RCC 7860 (cell line): ENCODE data around the gene GBA3.

Experiments
- DNase-seq: peaks from one replicate; pipeline ENCODE4 v3.0.0-alpha.2; 2015; ENCODE audit warnings: low spot score
- FAIRE-seq: peaks from 2 replicates; lab custom pipeline; 2012; peaks lifted over from hg19 to GRCh38; lab: Jason Lieb, UNC

Gene GBA3

GRCh38 chr4:22778547-22779163 is 85.9 kb downstream of the GBA3 start:
- FAIRE-seq, result no peak

DNA sequence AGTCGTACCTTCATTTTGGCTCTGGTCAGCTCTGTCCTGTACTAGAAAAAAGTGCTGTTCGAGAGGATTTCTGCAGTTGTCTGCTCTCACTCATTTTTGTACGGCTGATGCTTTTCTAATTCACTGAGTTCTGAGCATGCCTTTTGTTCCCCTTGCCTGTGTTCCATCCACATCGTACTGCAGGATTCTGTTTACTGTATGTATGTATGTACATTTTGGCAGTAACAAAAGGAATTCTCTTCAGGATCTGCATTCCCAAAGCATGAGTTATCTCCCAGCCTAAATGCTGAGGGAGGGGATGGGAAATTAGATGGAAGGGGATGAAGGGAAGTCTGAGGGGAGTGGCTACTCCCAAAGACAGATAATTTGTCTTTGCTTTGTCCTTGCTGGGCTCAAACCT is 87.6 kb downstream of the GBA3 start:
- no peak for FAIRE-seq
- no peak for DNase-seq

More at GRCh38 chr4:22778547-22779163, 85.9 kb downstream of the GBA3 start:
- DNase-seq, result no peak

DNA sequence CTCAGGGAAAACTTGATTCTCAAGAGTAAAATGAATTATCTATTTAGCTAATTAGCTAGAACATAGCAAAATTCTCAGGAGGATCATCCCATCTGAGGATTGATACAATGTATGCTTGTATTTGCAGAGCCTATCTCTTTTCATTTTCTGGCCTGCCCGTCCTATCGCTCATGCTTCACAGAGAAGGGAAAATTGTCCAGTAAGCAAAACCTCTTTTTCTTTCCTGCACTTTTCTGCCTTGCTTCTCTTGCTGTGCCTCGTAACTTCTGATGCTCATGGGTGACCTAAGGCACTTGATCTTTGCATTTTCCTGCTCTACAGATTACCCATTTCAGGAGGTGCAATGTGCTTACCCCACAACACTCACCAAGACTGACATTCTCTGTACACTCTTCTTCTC is 88.1 kb downstream of the GBA3 start:
- FAIRE-seq, result no peak
- DNase-seq, result no peak

DNA sequence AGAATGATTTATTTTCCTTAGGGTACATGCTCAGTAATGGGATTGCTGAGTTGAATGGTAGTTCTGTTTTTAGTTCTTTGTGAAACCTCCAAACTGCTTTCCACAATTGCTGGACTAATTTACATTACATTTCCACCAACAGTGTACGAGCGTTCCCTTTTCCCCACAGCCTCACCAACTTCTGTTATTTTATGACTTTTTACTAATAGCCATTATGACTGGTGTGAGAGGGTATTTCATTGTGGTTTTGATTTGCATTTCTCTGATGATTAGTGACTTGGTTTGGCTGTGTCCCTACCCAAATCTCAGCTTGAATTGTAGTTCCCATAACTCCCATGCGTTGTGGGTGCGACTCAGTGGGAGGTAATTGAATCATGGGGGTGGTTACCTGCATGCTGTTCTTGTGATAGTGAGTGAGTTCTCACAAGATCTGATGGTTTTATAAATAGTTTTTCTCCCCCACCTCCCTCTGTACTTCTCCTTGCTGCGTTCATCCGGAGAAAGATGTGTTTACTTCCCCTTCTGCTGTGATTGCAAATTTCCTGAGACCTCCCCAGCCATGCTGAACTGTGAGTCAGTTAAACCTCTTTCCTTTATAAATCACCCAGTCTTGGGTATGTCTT is 95.1 kb downstream of the GBA3 start:
- no peak for DNase-seq
- FAIRE-seq, result no peak

DNA sequence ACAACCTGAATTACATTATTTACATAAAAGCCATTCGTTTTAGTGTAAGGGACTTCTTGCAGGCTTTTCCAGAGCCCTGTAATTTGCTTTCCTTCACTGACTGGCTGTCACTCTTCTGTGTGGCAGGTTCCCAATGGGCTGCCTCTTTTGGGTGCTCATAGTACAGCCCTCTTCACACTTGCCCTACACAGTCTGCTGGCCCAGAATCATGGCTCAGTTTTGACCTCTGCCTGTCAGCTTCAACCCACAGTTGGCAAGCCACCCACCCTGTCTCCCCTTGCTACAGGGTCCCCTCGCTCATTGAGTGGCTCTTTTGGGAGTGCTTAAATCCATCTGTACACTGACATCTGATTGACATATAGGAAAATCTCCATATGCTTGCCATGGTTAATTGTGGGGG is 97.9 kb downstream of the GBA3 start:
- FAIRE-seq, result no peak

GRCh38 chr4:22794732-22795131 is 102.0 kb downstream of the GBA3 start:
- no peak for DNase-seq
- FAIRE-seq, result no peak

More for the DNA sequence above, 97.9 kb downstream of the GBA3 start:
- DNase-seq, result no peak

DNA sequence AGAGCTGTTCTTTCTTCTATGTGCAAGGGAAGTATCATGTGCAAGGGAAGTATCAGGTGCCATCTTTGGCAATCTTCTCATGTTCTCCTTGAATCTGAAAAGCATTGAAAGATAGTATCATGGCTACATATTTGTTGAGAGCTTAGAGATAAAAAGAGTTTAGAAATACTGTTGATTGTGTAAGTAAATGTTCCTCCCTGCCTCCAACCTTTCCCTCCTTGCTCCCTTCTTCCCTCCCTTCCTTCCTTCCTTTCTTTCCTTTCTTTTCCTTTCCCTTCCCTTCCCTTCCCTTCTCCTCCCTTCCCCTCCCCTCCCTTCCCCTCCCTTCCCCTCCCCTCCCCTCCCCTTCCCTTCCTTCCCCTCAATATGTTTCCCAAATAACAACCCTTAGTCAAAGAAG is 108.7 kb downstream of the GBA3 start:
- no peak for FAIRE-seq
- no peak for DNase-seq

- DNase-seq, result no peak
- FAIRE-seq, result no peak
These were observed 110.1 kb downstream of the GBA3 start for GRCh38 chr4:22802876-22803275.

GRCh38 chr4:22803512-22803911 is 110.8 kb downstream of the GBA3 start:
- FAIRE-seq, result no peak
- DNase-seq, result no peak

GRCh38 chr4:22814906-22815305 is 122.2 kb downstream of the GBA3 start:
- DNase-seq (no peak), FAIRE-seq (no peak)

DNA sequence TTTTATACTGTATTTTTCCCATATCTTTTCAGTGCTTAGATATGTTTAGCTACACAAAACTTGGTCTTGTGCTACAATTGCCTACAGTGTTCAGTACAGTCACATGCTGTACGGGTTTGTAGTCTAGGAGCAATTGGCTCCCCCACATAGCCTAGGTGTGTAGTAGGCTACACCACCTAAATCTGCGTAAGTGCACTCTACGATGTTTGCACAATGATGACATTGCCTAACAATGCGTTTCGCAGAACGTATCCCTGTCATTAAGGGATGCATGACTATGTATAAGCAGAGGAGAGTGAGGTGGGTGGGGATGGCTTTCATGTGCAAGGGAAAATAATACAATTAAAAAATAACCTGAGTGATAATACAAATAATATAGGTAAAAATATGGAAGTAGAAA is 131.4 kb downstream of the GBA3 start:
- DNase-seq (no peak), FAIRE-seq (no peak)

- DNase-seq, result no peak
- FAIRE-seq, result no peak
These were observed 149.8 kb downstream of the GBA3 start for GRCh38 chr4:22842360-22843018.

- FAIRE-seq (no peak), DNase-seq (no peak)
These were observed 155.6 kb downstream of the GBA3 start for GRCh38 chr4:22848332-22848731.

- DNase-seq (no peak), FAIRE-seq (no peak)
These were observed 157.3 kb downstream of the GBA3 start for GRCh38 chr4:22850055-22850454.

GRCh38 chr4:22850630-22851029 is 157.9 kb downstream of the GBA3 start:
- no peak for FAIRE-seq
- DNase-seq, result no peak

DNA sequence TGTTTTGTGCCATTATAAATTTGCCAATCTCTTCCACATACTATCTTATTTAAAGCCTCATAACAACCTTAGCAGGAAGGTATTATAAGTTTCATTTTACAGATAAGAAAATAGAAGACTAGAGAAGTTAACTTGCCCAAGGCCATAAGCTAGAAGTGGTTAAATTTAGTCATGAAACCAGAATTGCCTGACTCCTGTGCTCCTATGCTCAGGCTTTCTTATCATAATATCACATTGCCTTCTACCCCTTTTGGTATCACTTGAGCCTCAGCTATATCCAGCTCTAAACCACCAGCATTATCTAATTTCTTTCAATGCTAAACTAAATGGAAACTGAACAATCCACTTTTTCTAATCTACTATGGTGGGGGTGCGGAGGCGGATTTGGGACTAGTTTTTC is 164.7 kb downstream of the GBA3 start:
- FAIRE-seq (no peak), DNase-seq (no peak)

GRCh38 chr4:22859318-22859717 is 166.6 kb downstream of the GBA3 start:
- DNase-seq, result no peak
- FAIRE-seq, result no peak
